Skeletal muscle tissue (tissue), 4 donors: ENCODE results near the gene NLGN4Y. TPM values are rescaled to one million over a fixed set of nuclear protein-coding genes. Genes with fewer than 3 reads are reported as not detected.
"Not testable (repeated sequence)": the region's sequence is repeated elsewhere in the genome, so short reads cannot be mapped to it uniquely, and the experiment has no call there.

ENCODE experiments used
- H3K27ac ChIP-seq: one replicate; pipeline ENCODE4 v1.7.0; 2013; ENCODE audit warnings: mild to moderate bottlenecking, low read depth, low read length, inconsistent platforms
- H3K27me3 ChIP-seq, 3 donors: one replicate each; pipeline ENCODE4 v1.7.0; 2013; ENCODE audit warnings: low read length in 3 of 3; ENCODE audit not compliant: control insufficient read depth in 3 of 3, insufficient read depth in 3 of 3
- H3K36me3 ChIP-seq, 3 donors: one replicate each; pipeline ENCODE4 v1.7.0; 2013; ENCODE audit warnings: low read length in 3 of 3; ENCODE audit not compliant: control insufficient read depth in 3 of 3, insufficient read depth in 3 of 3
- H3K4me1 ChIP-seq, 3 donors: one replicate each; pipeline ENCODE4 v1.7.0; 2013; ENCODE audit warnings: low read length in 3 of 3, mild to moderate bottlenecking in 3 of 3; ENCODE audit not compliant: control insufficient read depth in 3 of 3, insufficient read depth in 3 of 3
- H3K4me3 ChIP-seq, 3 donors: one replicate each; pipeline ENCODE4 v1.7.0; 2013; ENCODE audit warnings: low read length in 3 of 3
- H3K9ac ChIP-seq, 3 donors: one replicate each; pipeline ENCODE4 v1.7.0; 2013; ENCODE audit warnings: low read length in 3 of 3, mild to moderate bottlenecking in 3 of 3, moderate library complexity in 2 of 3, low read depth in 1 of 3
- H3K9me3 ChIP-seq, 3 donors: one replicate each; pipeline ENCODE4 v1.7.0; 2013; ENCODE audit warnings: low read length in 3 of 3; ENCODE audit not compliant: control insufficient read depth in 3 of 3
- total RNA-seq: library from RNA; depleted of rRNA; stranded (reverse); fragments of >200 nt; gene quantifications from one replicate; pipeline ENCODE4 v1.2.3, GENCODE V29; 2014
- donor health status: Osteomylitis.

NLGN4Y gene
- total RNA-seq, 1 donor from 2014 or later, result 9.4 TPM

- Histone ChIP-seq H3K4me3 (no peak overlapping the region), H3K27me3 (no peaks in the 10 kb centered on the region), H3K36me3 (no peaks in the 10 kb centered on the region), H3K27ac (no peak overlapping the region), H3K9ac (no peak overlapping the region), H3K9me3 (no peaks in the 10 kb centered on the region), H3K4me1 (no peaks in the 10 kb centered on the region)
These were observed 300.3 kb downstream of the NLGN4Y start for GRCh38 chrY:14824583-14824982.

DNA sequence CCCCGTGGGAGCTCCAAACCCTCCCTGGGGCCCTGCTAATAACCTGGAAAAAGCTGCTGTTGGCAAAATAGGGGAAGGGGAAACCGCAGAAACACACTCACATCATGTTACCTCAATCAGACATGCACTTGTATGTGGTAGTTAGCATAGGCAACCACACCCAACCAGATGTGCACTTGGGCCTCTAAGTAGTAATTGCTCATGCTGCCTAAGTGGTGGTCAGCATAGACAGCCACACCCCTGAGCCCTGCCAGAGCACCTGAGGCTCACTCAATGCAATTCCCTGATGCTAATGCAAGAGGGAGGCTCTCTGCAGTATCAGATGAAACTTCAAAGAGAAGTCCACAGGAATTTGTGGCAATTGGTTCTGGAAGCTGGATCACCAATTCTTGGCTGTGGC, 301.4 kb downstream of the NLGN4Y start:
- Histone ChIP-seq H3K4me1 (no peaks in the 10 kb centered on the region), H3K27me3 (no peaks in the 10 kb centered on the region), H3K27ac (no peak overlapping the region), H3K9me3 (no peaks in the 10 kb centered on the region), H3K9ac (no peak overlapping the region), H3K36me3 (no peaks in the 10 kb centered on the region), H3K4me3 (no peak overlapping the region)

DNA sequence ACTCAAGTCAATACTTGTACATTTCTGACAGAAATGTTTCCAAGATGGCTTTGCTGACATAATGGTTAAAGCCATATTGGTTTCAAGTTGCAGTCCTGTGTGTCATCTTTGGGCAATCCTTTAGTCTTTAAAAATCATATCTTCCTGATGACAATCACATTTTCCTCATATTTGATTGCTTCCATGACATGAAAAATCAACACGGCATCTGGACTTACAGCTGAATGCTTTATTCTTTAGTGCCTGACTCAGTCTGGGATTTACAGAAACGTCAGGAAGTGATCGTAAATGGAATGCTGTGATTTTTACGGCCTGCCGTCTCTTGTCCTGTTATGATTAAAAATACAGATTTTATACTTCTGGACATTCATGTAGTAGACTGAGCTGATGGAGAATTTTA, 304.2 kb downstream of the NLGN4Y start:
- no peak overlapping the region for H3K27ac ChIP-seq
- H3K4me1 ChIP-seq, result no peaks in the 10 kb centered on the region
- H3K4me3 ChIP-seq, result no peak overlapping the region
- no peaks in the 10 kb centered on the region for H3K36me3 ChIP-seq
- H3K9me3 ChIP-seq, result no peaks in the 10 kb centered on the region
- no peaks in the 10 kb centered on the region for H3K27me3 ChIP-seq
- no peak overlapping the region for H3K9ac ChIP-seq

DNA sequence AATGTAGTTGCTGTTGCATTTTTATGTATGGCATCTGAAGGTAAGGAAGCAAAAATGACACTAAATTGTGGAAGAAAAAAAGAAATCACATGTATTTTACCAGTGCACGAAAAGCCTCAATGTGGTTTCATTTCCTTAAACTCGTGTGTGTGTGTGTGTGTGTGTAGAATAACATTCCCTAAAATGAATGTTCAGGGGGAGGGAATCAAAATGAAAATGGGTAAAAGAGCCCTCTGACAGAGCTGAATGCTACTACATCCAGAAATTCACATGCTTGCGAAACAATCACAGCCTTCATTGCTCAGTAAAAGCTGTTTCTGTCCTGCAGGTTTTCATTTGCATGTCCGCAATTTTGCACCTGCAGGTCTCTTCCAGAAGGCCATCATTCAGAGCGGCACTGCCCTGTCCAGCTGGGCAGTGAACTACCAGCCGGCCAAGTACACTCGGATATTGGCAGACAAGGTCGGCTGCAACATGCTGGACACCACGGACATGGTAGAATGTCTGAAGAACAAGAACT, 305.1 kb downstream of the NLGN4Y start:
- Histone ChIP-seq H3K36me3 (no peaks in the 10 kb centered on the region), H3K4me1 (no peaks in the 10 kb centered on the region), H3K9me3 (no peaks in the 10 kb centered on the region), H3K9ac (no peak overlapping the region), H3K27me3 (no peaks in the 10 kb centered on the region), H3K4me3 (no peak overlapping the region), H3K27ac (no peak overlapping the region)

- Histone ChIP-seq H3K27ac (no peak overlapping the region), H3K4me3 (no peak overlapping the region), H3K4me1 (no peaks in the 10 kb centered on the region), H3K9me3 (no peaks in the 10 kb centered on the region), H3K27me3 (no peaks in the 10 kb centered on the region), H3K9ac (no peak overlapping the region), H3K36me3 (no peaks in the 10 kb centered on the region)
These were observed 310.1 kb downstream of the NLGN4Y start for GRCh38 chrY:14834103-14835060.

DNA sequence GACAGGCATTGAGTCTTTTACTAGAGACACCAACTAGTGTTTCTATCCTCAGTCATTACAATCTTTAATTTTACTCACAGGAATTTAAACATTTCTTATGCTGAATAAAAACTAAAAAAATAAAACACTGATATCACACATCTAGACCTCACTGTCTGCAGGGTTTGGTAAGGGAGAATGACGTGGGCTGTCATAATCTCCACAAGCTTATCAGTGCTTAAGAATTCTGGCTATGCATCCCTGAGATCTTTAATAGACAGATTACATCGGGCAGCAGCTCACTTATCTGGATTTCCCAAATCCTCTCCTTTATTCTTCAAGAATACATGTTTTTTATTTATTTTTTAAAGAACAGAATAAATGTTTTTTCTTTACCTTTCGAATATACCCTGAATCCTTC, 313.1 kb downstream of the NLGN4Y start:
- H3K27me3 ChIP-seq, result no peaks in the 10 kb centered on the region
- no peak overlapping the region for H3K4me3 ChIP-seq
- H3K36me3 ChIP-seq, result no peaks in the 10 kb centered on the region
- H3K9ac ChIP-seq, result no peak overlapping the region
- H3K27ac ChIP-seq, result no peak overlapping the region
- H3K9me3 ChIP-seq, result no peaks in the 10 kb centered on the region
- H3K4me1 ChIP-seq, result no peaks in the 10 kb centered on the region

DNA sequence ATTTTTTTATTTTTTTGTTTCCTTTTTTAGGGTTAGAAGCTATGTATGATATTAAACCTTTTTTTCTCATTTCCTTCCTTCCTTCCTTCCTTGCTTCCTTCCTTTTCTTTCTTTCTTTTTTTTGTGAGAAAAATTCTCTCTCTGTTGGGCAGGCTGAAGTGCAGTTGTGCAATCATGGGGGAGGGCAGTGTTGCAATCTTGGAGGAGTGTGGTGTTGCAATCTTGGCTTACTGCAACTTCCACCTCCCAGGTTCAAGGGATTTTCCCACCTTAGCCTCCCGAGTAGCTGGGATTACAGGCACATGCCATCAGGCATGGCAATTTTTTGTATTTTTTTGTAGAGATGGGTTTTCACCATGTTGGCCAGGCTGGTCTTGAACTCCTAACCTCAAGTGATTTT, 326.4 kb downstream of the NLGN4Y start:
- Histone ChIP-seq H3K27ac (no peak overlapping the region), H3K27me3 (no peaks in the 10 kb centered on the region), H3K4me1 (no peaks in the 10 kb centered on the region), H3K36me3 (no peaks in the 10 kb centered on the region), H3K9ac (no peak overlapping the region), H3K4me3 (no peak overlapping the region), H3K9me3 (no peaks in the 10 kb centered on the region)

DNA sequence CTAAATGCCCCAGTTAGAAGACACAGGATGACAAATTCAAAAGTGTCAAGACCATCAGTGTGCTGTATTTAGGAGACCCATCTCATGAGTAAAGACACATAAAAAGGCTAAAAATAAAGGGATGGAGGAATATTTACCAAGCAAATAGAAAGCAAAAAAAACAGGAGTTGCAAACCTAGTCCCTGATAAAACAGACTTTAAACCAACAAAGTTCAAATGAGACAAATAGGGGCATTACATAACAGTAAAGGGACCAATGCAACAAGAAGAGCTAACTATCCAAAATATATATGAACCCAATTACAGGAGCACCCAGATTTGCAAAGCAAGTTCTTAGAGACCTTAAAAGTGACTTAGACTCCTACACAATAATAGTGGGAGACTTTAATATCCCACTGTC, 336.1 kb downstream of the NLGN4Y start:
- Histone ChIP-seq H3K4me1 (no peaks in the 10 kb centered on the region), H3K36me3 (no peaks in the 10 kb centered on the region), H3K27ac (no peak overlapping the region), H3K9me3 (no peaks in the 10 kb centered on the region), H3K27me3 (no peaks in the 10 kb centered on the region), H3K9ac (no peak overlapping the region), H3K4me3 (no peak overlapping the region)

- H3K9ac ChIP-seq, H3K36me3 ChIP-seq, H3K9me3 ChIP-seq, H3K27me3 ChIP-seq, H3K4me3 ChIP-seq, H3K27ac ChIP-seq, H3K4me1 ChIP-seq: not testable (repeated sequence)
These were observed 336.7 kb downstream of the NLGN4Y start for GRCh38 chrY:14861033-14861432.

- Histone ChIP-seq H3K4me3 (no peak overlapping the region), H3K9me3 (no peaks in the 10 kb centered on the region), H3K4me1 (no peaks in the 10 kb centered on the region)
These were observed 347.6 kb downstream of the NLGN4Y start for GRCh38 chrY:14871971-14872370.

More at GRCh38 chrY:14871971-14872370, 347.6 kb downstream of the NLGN4Y start:
- H3K27me3 ChIP-seq, result no peaks in the 10 kb centered on the region
- no peaks in the 10 kb centered on the region for H3K36me3 ChIP-seq
- H3K9ac ChIP-seq, result no peak overlapping the region
- H3K27ac ChIP-seq, result no peak overlapping the region
